Hematopoietic multipotent progenitor cell treated with erythropoietin and hydrocortisone succinate and interleukin-3 and kit ligand, for 17 days (in vitro differentiated cells): Measurements from ENCODE around the gene ZNF200.
"Not testable (repeated sequence)": the region's sequence is repeated elsewhere in the genome, so short reads cannot be mapped to it uniquely, and the experiment has no call there.

Experiments
- DNase-seq: peaks from one replicate; pipeline ENCODE4 v3.0.0-alpha.2; 2015; ENCODE audit warnings: low spot score

ZNF200 gene

GRCh38 chr16:3198334-3199072 lies 36.5 kb downstream of the ZNF200 start:
- DNase-seq = no peak

- DNase-seq = not testable (repeated sequence)
Measured at GRCh38 chr16:3197694-3198333, 37.1 kb downstream of the ZNF200 start.

GRCh38 chr16:3195975-3196374 lies 39.0 kb downstream of the ZNF200 start:
- DNase-seq = no peak

- DNase-seq = no peak
Measured at GRCh38 chr16:3194792-3195191, 40.2 kb downstream of the ZNF200 start.

- DNase-seq = no peak
Measured at GRCh38 chr16:3193221-3194212, 41.4 kb downstream of the ZNF200 start.

GRCh38 chr16:3192476-3193019 lies 42.4 kb downstream of the ZNF200 start:
- DNase-seq = no peak

GRCh38 chr16:3190949-3191353 lies 44.0 kb downstream of the ZNF200 start:
- DNase-seq = no peak

- DNase-seq = no peak
Measured at GRCh38 chr16:3189869-3190268, 45.1 kb downstream of the ZNF200 start.

GRCh38 chr16:3188925-3189825 lies 45.8 kb downstream of the ZNF200 start:
- DNase-seq = no peak

GRCh38 chr16:3188675-3188924 lies 46.4 kb downstream of the ZNF200 start:
- DNase-seq = no peak

GRCh38 chr16:3187798-3188674 lies 46.9 kb downstream of the ZNF200 start, which contains the start of gene OR1F1:
OR1F1 (plus strand) TSS chr16:3188204.
- DNase-seq = no peak

GRCh38 chr16:3186946-3187690 lies 47.8 kb downstream of the ZNF200 start:
- DNase-seq = no peak

GRCh38 chr16:3183445-3184139 lies 51.4 kb downstream of the ZNF200 start:
- no peak for DNase-seq

GRCh38 chr16:3182608-3183444 lies 52.1 kb downstream of the ZNF200 start:
- DNase-seq = no peak

- not testable (repeated sequence) for DNase-seq
Measured at GRCh38 chr16:3182293-3182607, 52.7 kb downstream of the ZNF200 start.

GRCh38 chr16:3180445-3180878 lies 54.5 kb downstream of the ZNF200 start:
- no peak for DNase-seq

- DNase-seq = no peak
Measured at GRCh38 chr16:3179651-3180050, 55.3 kb downstream of the ZNF200 start.
